Fibroblast of lung (primary cell): ENCODE measurements around the gene SYNE1.
A peak's percentile ranks its signal among the peaks of the same experiment; 100 is the strongest.

Experiments
- EZH2 ChIP-seq: IDR thresholded peaks from 2 replicates; pipeline ENCODE4 v1.5.1; 2012; ENCODE audit warnings: low read length, control low read depth, mild to moderate bottlenecking; ENCODE audit errors: missing control alignments
- TF ChIP-seq, protein P1 (sequence below), 2 donors: IDR thresholded peaks in 1 of 2; conservative IDR thresholded peaks in 1 of 2; 1 replicate in 1 of 2; 2 replicates in 1 of 2; pipeline ENCODE4 v1.5.1; 2011 to 2012; ENCODE audit warnings: low read length in 2 of 2, control low read depth in 1 of 2, inconsistent platforms in 1 of 2, low read depth in 1 of 2, mild to moderate bottlenecking in 1 of 2

DNA sequence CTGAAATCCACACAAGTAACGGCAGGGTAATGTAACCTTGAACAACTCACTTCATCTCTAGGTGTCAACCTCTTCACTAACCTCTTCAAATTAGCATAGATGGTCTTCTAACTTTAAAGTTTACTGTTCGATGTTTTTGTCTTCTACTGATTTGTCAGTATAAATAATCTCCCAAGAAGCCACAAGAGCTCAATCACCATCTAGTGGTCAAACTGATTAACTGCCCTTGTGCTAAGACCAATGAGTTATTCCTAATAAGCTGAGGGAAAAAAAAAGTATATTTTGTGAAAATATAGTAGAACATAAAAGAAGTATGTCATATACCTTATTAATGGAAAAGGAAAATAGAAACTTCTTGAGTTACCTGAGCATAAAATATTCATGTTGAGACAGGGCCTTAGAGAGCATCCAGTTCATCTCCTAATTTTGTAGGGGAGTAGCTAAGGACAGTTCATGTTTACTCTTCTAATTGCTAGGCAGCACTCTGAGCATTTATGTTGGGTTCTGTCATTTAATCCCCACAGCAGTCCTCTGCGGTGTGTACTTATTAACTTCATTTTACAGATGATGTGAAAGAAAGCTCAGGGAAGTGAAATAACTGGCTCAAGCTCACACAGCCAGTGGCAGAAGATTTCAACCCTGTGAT is 512.6 kb downstream of the SYNE1 start:
- TF ChIP-seq, protein P1, sequence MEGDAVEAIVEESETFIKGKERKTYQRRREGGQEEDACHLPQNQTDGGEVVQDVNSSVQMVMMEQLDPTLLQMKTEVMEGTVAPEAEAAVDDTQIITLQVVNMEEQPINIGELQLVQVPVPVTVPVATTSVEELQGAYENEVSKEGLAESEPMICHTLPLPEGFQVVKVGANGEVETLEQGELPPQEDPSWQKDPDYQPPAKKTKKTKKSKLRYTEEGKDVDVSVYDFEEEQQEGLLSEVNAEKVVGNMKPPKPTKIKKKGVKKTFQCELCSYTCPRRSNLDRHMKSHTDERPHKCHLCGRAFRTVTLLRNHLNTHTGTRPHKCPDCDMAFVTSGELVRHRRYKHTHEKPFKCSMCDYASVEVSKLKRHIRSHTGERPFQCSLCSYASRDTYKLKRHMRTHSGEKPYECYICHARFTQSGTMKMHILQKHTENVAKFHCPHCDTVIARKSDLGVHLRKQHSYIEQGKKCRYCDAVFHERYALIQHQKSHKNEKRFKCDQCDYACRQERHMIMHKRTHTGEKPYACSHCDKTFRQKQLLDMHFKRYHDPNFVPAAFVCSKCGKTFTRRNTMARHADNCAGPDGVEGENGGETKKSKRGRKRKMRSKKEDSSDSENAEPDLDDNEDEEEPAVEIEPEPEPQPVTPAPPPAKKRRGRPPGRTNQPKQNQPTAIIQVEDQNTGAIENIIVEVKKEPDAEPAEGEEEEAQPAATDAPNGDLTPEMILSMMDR (conservative IDR thresholded peaks at IDR 0.05 in 1 of 2, IDR thresholded peaks at IDR 0.05 in 1 of 2; ENCODE audit: low read depth in 1 of 2, low read length in 2 of 2) = peak; percentile 81 to 86
- no peak for TF ChIP-seq EZH2
